Measurements from ENCODE around the gene TRAF3IP1.

DNA sequence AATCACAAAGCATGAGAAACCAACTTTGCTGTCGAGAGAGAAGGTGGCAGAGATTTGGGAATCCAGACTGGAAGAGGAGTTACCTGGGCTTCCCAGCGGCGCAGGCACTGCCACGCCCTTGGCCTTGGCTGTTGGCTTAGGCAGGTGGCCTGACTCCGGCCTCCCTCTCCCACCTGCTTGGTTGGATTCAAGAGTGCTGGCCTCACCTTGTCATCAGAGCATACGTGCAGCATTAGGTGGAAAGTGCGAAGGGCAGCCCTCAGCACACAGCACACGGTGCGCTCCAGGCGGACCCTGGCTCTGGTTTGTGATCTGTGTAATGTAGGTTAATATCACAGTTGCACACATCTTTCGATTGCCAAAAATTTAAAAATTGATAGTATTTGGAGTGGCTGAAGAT, 87.2 kb downstream of the TRAF3IP1 start:
- TF ChIP-seq, protein P1, sequence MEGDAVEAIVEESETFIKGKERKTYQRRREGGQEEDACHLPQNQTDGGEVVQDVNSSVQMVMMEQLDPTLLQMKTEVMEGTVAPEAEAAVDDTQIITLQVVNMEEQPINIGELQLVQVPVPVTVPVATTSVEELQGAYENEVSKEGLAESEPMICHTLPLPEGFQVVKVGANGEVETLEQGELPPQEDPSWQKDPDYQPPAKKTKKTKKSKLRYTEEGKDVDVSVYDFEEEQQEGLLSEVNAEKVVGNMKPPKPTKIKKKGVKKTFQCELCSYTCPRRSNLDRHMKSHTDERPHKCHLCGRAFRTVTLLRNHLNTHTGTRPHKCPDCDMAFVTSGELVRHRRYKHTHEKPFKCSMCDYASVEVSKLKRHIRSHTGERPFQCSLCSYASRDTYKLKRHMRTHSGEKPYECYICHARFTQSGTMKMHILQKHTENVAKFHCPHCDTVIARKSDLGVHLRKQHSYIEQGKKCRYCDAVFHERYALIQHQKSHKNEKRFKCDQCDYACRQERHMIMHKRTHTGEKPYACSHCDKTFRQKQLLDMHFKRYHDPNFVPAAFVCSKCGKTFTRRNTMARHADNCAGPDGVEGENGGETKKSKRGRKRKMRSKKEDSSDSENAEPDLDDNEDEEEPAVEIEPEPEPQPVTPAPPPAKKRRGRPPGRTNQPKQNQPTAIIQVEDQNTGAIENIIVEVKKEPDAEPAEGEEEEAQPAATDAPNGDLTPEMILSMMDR (IDR thresholded peaks at IDR 0.05; ENCODE audit: low read depth, low read length): no peak
- no peak for TF ChIP-seq EZH2phosphoT487 (IDR thresholded peaks at IDR 0.05; ENCODE audit: low read depth)

Data from OCI-LY3 (cell line).